Lung (tissue), 12 donors: ENCODE results near the gene PDE1C. TPM values are rescaled to one million over a fixed set of nuclear protein-coding genes. Genes with fewer than 3 reads are reported as not detected.

Experiments used
- ATAC-seq: fragments of 200-7000 bp; cut with Tn5 transposase; one replicate; pipeline ENCODE4 v1.9.1; 2020; ENCODE audit warnings: moderate number of reproducible peaks; ENCODE audit not compliant: insufficient read depth, low FRiP score
- DNase-seq, 3 donors: peaks; one replicate each; pipeline ENCODE4 v3.0.0-alpha.2; 2013 to 2017
- H3K27ac ChIP-seq, 2 donors: one replicate each; pipeline ENCODE4 v1.5.1; 2013; ENCODE audit warnings: mild to moderate bottlenecking in 2 of 2, moderate library complexity in 2 of 2, control low read depth in 1 of 2, inconsistent platforms in 1 of 2, low read depth in 1 of 2, low read length in 1 of 2
- H3K27me3 ChIP-seq, 3 donors: one replicate each; pipeline ENCODE4 v1.5.1; 2013; ENCODE audit warnings: low read length in 2 of 3; ENCODE audit not compliant: control insufficient read depth in 3 of 3, insufficient read depth in 3 of 3
- H3K36me3 ChIP-seq, 4 donors: one replicate each; pipeline ENCODE4 v1.5.1; 2013; ENCODE audit warnings: low read length in 4 of 4, mild to moderate bottlenecking in 1 of 4, moderate library complexity in 1 of 4; ENCODE audit not compliant: control insufficient read depth in 4 of 4, insufficient read depth in 4 of 4
- H3K4me1 ChIP-seq, 5 donors: one replicate each; pipeline ENCODE4 v1.5.1; 2013; ENCODE audit warnings: low read length in 5 of 5, mild to moderate bottlenecking in 2 of 5, moderate library complexity in 1 of 5; ENCODE audit not compliant: control insufficient read depth in 5 of 5, insufficient read depth in 5 of 5
- H3K4me3 ChIP-seq: one replicate; pipeline ENCODE4 v1.5.1; 2013; ENCODE audit warnings: mild to moderate bottlenecking, control low read depth, moderate library complexity
- H3K9ac ChIP-seq, 2 donors: one replicate each; pipeline ENCODE4 v1.5.1; 2013; ENCODE audit warnings: low read length in 2 of 2, control low read depth in 1 of 2; ENCODE audit not compliant: insufficient read depth in 1 of 2
- H3K9me3 ChIP-seq, 4 donors: one replicate each; pipeline ENCODE4 v1.5.1; 2013; ENCODE audit warnings: low read length in 3 of 4, mild to moderate bottlenecking in 1 of 4, moderate library complexity in 1 of 4; ENCODE audit not compliant: control insufficient read depth in 4 of 4, insufficient read depth in 3 of 4
- WGBS, 2 donors: extraction: QIAGEN DNeasy Blood & Tissue Kit; methylation state at CpG; one replicate each; pipeline ENCODE4 v1.1.7; 2013; 5-methylcytosine and 5-hydroxymethylcytosine counted together
- polyA plus RNA-seq, 2 donors: library from polyadenylated mRNA; stranded (reverse); fragments of 200-250 nt; gene quantifications; one replicate each; pipeline ENCODE4 v1.2.1, GENCODE V29; 2013
- total RNA-seq, 2 donors: library from RNA; depleted of rRNA in 1 of 2; stranded (reverse); fragments of >200 nt in 1 of 2; gene quantifications; one replicate each; pipeline ENCODE4 v1.2.1, GENCODE V29; 2014 to 2021
- TF ChIP-seq, protein P1 (sequence below): IDR thresholded peaks from 2 replicates; pipeline ENCODE4 v1.5.1; 2012; ENCODE audit warnings: mild to moderate bottlenecking; ENCODE audit errors: control extremely low read depth, extremely low read depth
- donor health status: control.
- donor health status: control.
- donor health status: Bipolar disorder and iron deficiency.
- donor health status: healthy.
- donor health status: DM: yes; HTN: yes; CAD: no.

PDE1C gene
- total and polyA plus RNA-seq, 4 donors = 1.9 to 14.3 (median 6.1) TPM

DNA sequence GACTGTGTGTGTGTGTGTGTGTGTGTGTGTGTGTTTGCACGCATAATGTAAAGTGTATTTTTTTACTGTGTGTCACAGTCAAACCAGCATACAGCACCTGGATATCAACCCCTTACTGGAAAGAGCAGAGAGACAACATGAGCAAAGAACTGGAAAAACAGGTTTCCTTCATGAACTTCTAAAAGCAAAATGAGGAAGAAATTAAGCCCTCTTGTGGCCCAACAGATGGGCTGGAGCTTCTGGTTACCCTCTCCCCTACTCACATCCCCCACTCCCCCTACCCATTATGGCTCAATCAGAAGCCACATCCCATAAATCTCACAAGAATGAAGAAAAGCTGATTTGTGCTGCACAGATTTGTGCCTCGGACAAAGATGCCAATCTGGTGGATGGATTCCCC, 36.2 kb downstream of the PDE1C start:
- TF ChIP-seq, protein P1, sequence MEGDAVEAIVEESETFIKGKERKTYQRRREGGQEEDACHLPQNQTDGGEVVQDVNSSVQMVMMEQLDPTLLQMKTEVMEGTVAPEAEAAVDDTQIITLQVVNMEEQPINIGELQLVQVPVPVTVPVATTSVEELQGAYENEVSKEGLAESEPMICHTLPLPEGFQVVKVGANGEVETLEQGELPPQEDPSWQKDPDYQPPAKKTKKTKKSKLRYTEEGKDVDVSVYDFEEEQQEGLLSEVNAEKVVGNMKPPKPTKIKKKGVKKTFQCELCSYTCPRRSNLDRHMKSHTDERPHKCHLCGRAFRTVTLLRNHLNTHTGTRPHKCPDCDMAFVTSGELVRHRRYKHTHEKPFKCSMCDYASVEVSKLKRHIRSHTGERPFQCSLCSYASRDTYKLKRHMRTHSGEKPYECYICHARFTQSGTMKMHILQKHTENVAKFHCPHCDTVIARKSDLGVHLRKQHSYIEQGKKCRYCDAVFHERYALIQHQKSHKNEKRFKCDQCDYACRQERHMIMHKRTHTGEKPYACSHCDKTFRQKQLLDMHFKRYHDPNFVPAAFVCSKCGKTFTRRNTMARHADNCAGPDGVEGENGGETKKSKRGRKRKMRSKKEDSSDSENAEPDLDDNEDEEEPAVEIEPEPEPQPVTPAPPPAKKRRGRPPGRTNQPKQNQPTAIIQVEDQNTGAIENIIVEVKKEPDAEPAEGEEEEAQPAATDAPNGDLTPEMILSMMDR = no peak
- ATAC-seq (no peak), DNase-seq (peak in 2 of 3 donors; percentile 12 to 62)
- H3K27me3 ChIP-seq = no peaks in the 10 kb centered on the region
- H3K9ac ChIP-seq = no peak overlapping the region
- 70 to 77% methylated on average over 2 of the region's 2 CpGs for WGBS, 2 donors
- no peak overlapping the region for H3K4me3 ChIP-seq
- no peaks in the 10 kb centered on the region for H3K36me3 ChIP-seq
- H3K9me3 ChIP-seq = no peaks in the 10 kb centered on the region
- H3K27ac ChIP-seq = no peak overlapping the region
- peaks cover 0 to 20% (median 0%) of the 10 kb centered on the region in 5 donors for H3K4me1 ChIP-seq

DNA sequence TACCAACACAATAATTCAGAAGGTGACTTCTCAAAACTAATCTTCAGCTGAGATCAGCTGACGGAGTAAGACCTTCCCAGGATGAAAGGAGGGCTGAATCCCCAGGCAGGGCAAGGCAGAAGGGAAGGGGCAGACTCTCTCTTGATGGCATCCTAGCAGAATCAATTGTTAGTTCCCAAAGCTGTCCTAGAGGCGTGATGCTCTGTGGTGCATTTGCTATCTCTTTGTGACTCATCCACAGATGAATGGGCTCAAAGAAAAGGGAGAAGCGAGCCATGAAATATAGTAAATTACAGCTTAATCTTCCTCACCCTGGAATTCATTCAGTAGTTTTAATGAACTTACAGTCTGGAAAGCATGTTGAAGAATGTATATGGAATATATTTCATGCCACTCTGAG, 37.2 kb downstream of the PDE1C start:
- no peaks in the 10 kb centered on the region for H3K36me3 ChIP-seq
- H3K9me3 ChIP-seq = no peaks in the 10 kb centered on the region
- no peaks in the 10 kb centered on the region for H3K27me3 ChIP-seq
- no peak overlapping the region for H3K9ac ChIP-seq
- DNase-seq (no peak), ATAC-seq (no peak)
- TF ChIP-seq, protein P1 = no peak
- 92 to 94% methylated on average over 3 of the region's 3 CpGs for WGBS, 2 donors
- H3K27ac ChIP-seq = peak overlapping the region in 1 of 2 donors; percentile 2
- peaks cover 0 to 11% (median 0%) of the 10 kb centered on the region in 5 donors for H3K4me1 ChIP-seq
- H3K4me3 ChIP-seq = no peak overlapping the region

DNA sequence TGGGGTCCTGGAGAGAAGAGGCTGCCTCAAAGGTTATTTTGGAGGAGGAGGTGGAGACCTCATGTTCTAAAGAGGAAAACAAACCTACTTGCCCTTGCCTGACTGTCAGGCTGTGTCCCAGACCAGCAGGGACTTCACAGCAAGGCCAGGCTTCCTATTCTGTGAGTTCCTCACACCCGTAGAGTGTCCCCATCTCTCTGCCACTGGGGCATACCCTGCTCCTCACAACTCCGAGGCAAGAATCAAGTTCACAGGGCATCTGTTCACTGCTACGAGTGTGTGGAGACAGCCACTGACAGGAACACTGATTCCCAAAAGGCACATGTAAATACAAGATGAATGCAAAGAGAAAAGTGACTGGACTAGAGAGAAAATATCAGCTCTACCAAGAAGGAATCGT, 38.0 kb downstream of the PDE1C start:
- Histone ChIP-seq H3K9me3 (no peaks in the 10 kb centered on the region), H3K27ac (peak overlapping the region in 1 of 2 donors; percentile 2), H3K27me3 (no peaks in the 10 kb centered on the region), H3K4me1 (peaks cover 0 to 11% (median 0%) of the 10 kb centered on the region in 5 donors), H3K9ac (no peak overlapping the region), H3K4me3 (no peak overlapping the region), H3K36me3 (no peaks in the 10 kb centered on the region)
- TF ChIP-seq, protein P1 = no peak
- ATAC-seq = no peak
- WGBS, 2 donors = 83 to 86% methylated on average over 4 of the region's 4 CpGs
- no peak for DNase-seq
